Measurements from ENCODE around the gene ZNF202. TPM values are rescaled to one million over a fixed set of nuclear protein-coding genes. Genes with fewer than 3 reads are reported as not detected.

Gene ZNF202
- 16.1 TPM for total RNA-seq

GRCh38 chr11:123741159-123742030 is at the start of gene ZNF202:
TSS of gene ZNF202 (minus strand) at chr11:123741660. CDS start at chr11:123730888, 10,772 bp downstream.

GRCh38 chr11:123754101-123754568 is 12.7 kb upstream of the ZNF202 start, which contains the start of gene OR6X1:
TSS of gene OR6X1 (minus strand) at chr11:123754518. CDS start at chr11:123754518, 0 bp downstream.

Other genes with a start within 250 kb of the ZNF202 start
- 38.5 TPM for gene SCN3B, start 87.0 kb downstream of the ZNF202 start, total RNA-seq
- gene OR6X1, start 12.9 kb upstream of the ZNF202 start, total RNA-seq = not detected
- not detected for gene OR6M1, start 64.7 kb upstream of the ZNF202 start, total RNA-seq
- not detected for gene TMEM225, start 144.0 kb upstream of the ZNF202 start, total RNA-seq
- not detected for gene OR8D4, start 160.5 kb upstream of the ZNF202 start, total RNA-seq
- gene OR4D5, start 198.0 kb upstream of the ZNF202 start, total RNA-seq = not detected
- not detected for gene OR6T1, start 202.2 kb upstream of the ZNF202 start, total RNA-seq
- not detected for gene OR10S1, start 236.1 kb upstream of the ZNF202 start, total RNA-seq

All from camera-type eye (tissue), 1 donor.